ENCODE results near the gene ATP13A4. TPM values are rescaled to one million over a fixed set of nuclear protein-coding genes. Genes with fewer than 3 reads are reported as not detected.
"Not testable (repeated sequence)": the region's sequence is repeated elsewhere in the genome, so short reads cannot be mapped to it uniquely, and the experiment has no call there.

The ATP13A4 gene
- total and polyA plus RNA-seq, 8 donors = 5.7 to 15.7 (median 9.8) TPM

GRCh38 chr3:193544289-193544688 lies 10.4 kb downstream of the ATP13A4 start:
- no peaks in the 10 kb centered on the region for H3K27me3 ChIP-seq
- intact Hi-C loops (cut with DNase I) = no loop called here
- no peak for TF ChIP-seq CTCF (IDR thresholded peaks at IDR 0.05)
- H3K36me3 ChIP-seq = no peaks in the 10 kb centered on the region
- ATAC-seq = no peak
- WGBS, 2 donors = 77 to 86% methylated on average over 1 of the region's 1 CpG
- DNase-seq = no peak
- FAIRE-seq = no peak
- no peaks in the 10 kb centered on the region for H3K4me1 ChIP-seq
- H3K9me3 ChIP-seq = no peaks in the 10 kb centered on the region
- H3K4me3 ChIP-seq = no peak overlapping the region
- no peak overlapping the region for H3K27ac ChIP-seq

GRCh38 chr3:193530231-193531165 lies 24.2 kb downstream of the ATP13A4 start:
- Histone ChIP-seq H3K27me3 (no peaks in the 10 kb centered on the region), H3K4me1 (no peaks in the 10 kb centered on the region), H3K36me3 (no peaks in the 10 kb centered on the region), H3K9me3 (no peaks in the 10 kb centered on the region), H3K4me3 (no peak overlapping the region), H3K27ac (no peak overlapping the region)
- DNase-seq (no peak), ATAC-seq (no peak), FAIRE-seq (no peak)
- TF ChIP-seq CTCF (IDR thresholded peaks at IDR 0.05) = no peak
- intact Hi-C loops (cut with DNase I) = no loop called here
- WGBS, 2 donors = 44 to 65% methylated on average over 7 of the region's 7 CpGs

GRCh38 chr3:193526085-193526484 lies 28.6 kb downstream of the ATP13A4 start:
- H3K4me1 ChIP-seq; intact Hi-C loops (cut with DNase I); H3K27me3 ChIP-seq; FAIRE-seq; H3K4me3 ChIP-seq; H3K36me3 ChIP-seq; H3K9me3 ChIP-seq; H3K27ac ChIP-seq; ATAC-seq; DNase-seq: not testable (repeated sequence)
- 80% methylated on average over 2 of the region's 2 CpGs for WGBS, 2 donors

- Histone ChIP-seq H3K27ac (no peak overlapping the region), H3K36me3 (no peaks in the 10 kb centered on the region), H3K4me1 (no peaks in the 10 kb centered on the region), H3K27me3 (no peaks in the 10 kb centered on the region), H3K9me3 (no peaks in the 10 kb centered on the region), H3K4me3 (no peak overlapping the region)
- intact Hi-C loops (cut with DNase I) = no loop called here
- ATAC-seq (no peak), DNase-seq (no peak), FAIRE-seq (no peak)
- WGBS, 2 donors = 53 to 65% methylated on average over 4 of the region's 4 CpGs
- no peak for TF ChIP-seq CTCF (IDR thresholded peaks at IDR 0.05)
Measured at GRCh38 chr3:193522473-193522872, 32.2 kb downstream of the ATP13A4 start.

GRCh38 chr3:193520738-193521137 lies 34.0 kb downstream of the ATP13A4 start:
- FAIRE-seq (no peak), DNase-seq (no peak), ATAC-seq (no peak)
- no peak overlapping the region for H3K4me3 ChIP-seq
- TF ChIP-seq CTCF (IDR thresholded peaks at IDR 0.05) = no peak
- no peak overlapping the region for H3K27ac ChIP-seq
- intact Hi-C loops (cut with DNase I) = no loop called here
- 80 to 83% methylated on average over 3 of the region's 3 CpGs for WGBS, 2 donors
- peaks cover 0 to 7% (median 0%) of the 10 kb centered on the region in 3 donors for H3K4me1 ChIP-seq
- no peaks in the 10 kb centered on the region for H3K36me3 ChIP-seq
- no peaks in the 10 kb centered on the region for H3K27me3 ChIP-seq
- no peaks in the 10 kb centered on the region for H3K9me3 ChIP-seq

Measured in pancreas (tissue), 10 donors.